HCT116 (cell line): ENCODE data around the gene ADIPOQ. TPM values are rescaled to one million over a fixed set of nuclear protein-coding genes. Genes with fewer than 3 reads are reported as not detected.
"Not testable (repeated sequence)": the region's sequence is repeated elsewhere in the genome, so short reads cannot be mapped to it uniquely, and the experiment has no call there.

ENCODE experiments used
- ATAC-seq: fragments of 200-7000 bp; cut with Tn5 transposase; 2 replicates; pipeline ENCODE4 v1.9.1; 2020; ENCODE audit warnings: mild to moderate bottlenecking, moderate library complexity
- BruUV-seq: library from RNA; stranded (reverse); fragments of 400-500 nt; replicated peaks from 2 replicates; lab custom pipeline; 2021; lab: Mats Ljungman, UMichigan
- CTCF ChIA-PET: fragments of 300-600 bp; sonication (Branson Sonifier 250); formaldehyde crosslinking; loops from one replicate; lab custom pipeline; 2021; ENCODE audit warnings: antibody characterized with exemption; lab: Charles Lee
- POLR2A ChIA-PET: fragments of 300-600, 350-600 bp; sonication (Branson Sonifier 250); formaldehyde crosslinking; loops from one replicate; lab custom pipeline; 2021; ENCODE audit warnings: antibody characterized with exemption; lab: Charles Lee
- RAD21 ChIA-PET, 2 experiments: fragments of 300-600 bp; sonication (Branson Sonifier 250); formaldehyde crosslinking; loops; one replicate each; lab custom pipeline; 2023; ENCODE audit warnings: low total read pairs in 2 of 2; ENCODE audit not compliant: uncharacterized antibody in 2 of 2, unreplicated experiment in 2 of 2, low non-redundant PET in 1 of 2; lab: Charles Lee
- DNase-seq: peaks from one replicate; pipeline ENCODE4 v3.0.0-alpha.2; 2010; ENCODE audit warnings: low read depth, low spot score
- H2AFZ ChIP-seq: fragments of 200-600 bp; shearing (Covaris generic), sonication (generic); 2 replicates; pipeline ENCODE4 v1.6.1; 2017; ENCODE audit warnings: low read depth, mixed run types, mixed read lengths, antibody characterized with exemption, low read length; ENCODE audit not compliant: poor library complexity, severe bottlenecking
- H3K27ac ChIP-seq: 2 replicates; pipeline ENCODE4 v1.5.1; 2012; ENCODE audit warnings: low read depth, low read length
- H3K27me3 ChIP-seq: fragments of 200-600 bp; sonication (generic); 2 replicates; pipeline ENCODE4 v1.6.1; 2016; ENCODE audit warnings: mixed run types, low read length, mixed read lengths; ENCODE audit not compliant: insufficient read depth
- H3K36me3 ChIP-seq, 2 experiments: fragments of 200-500 bp in 1 of 2; fragments of 200-600 bp in 1 of 2; sonication (Bioruptor generic) in 1 of 2; sonication (generic) in 1 of 2; 2 replicates each; pipeline versions ENCODE4 v1.5.1 to v1.6.1; 2014 to 2016; ENCODE audit warnings: low read length in 2 of 2, inconsistent platforms in 1 of 2, mixed read lengths in 1 of 2, mixed run types in 1 of 2; ENCODE audit not compliant: insufficient read depth in 2 of 2, control insufficient read depth in 1 of 2
- H3K4me1 ChIP-seq, 2 experiments: fragments of 200-600 bp in 1 of 2; sonication (generic) in 1 of 2; 2 replicates each; pipeline versions ENCODE4 v1.5.1 to v1.6.1; 2012 to 2017; ENCODE audit warnings: low read length in 2 of 2, inconsistent platforms in 1 of 2, mild to moderate bottlenecking in 1 of 2, mixed read lengths in 1 of 2, mixed run types in 1 of 2, moderate library complexity in 1 of 2; ENCODE audit not compliant: insufficient read depth in 2 of 2, control insufficient read depth in 1 of 2
- H3K4me2 ChIP-seq: fragments of 200-600 bp; sonication (generic); 2 replicates; pipeline ENCODE4 v1.6.1; 2017; ENCODE audit warnings: mixed run types, low read length, mixed read lengths
- H3K4me3 ChIP-seq, 2 experiments: fragments of 200-600 bp in 1 of 2; sonication (generic) in 1 of 2; replicated peaks in 1 of 2; 2 replicates each; pipeline ENCODE4 v1.5.1; 2011 to 2016; ENCODE audit warnings: low read length in 2 of 2, control low read depth in 1 of 2, low read depth in 1 of 2, mild to moderate bottlenecking in 1 of 2, mixed read lengths in 1 of 2, mixed run types in 1 of 2
- H3K79me2 ChIP-seq: fragments of 200-600 bp; sonication (generic); 2 replicates; pipeline ENCODE4 v1.6.1; 2017; ENCODE audit warnings: mild to moderate bottlenecking, mixed run types, low read length, moderate library complexity, mixed read lengths; ENCODE audit not compliant: insufficient read depth
- H3K9ac ChIP-seq: fragments of 200-600 bp; sonication (generic); 2 replicates; pipeline ENCODE4 v1.6.1; 2016; ENCODE audit warnings: low read length, mixed read lengths
- H3K9me2 ChIP-seq: fragments of 200-600 bp; sonication (generic), shearing (Covaris generic); 2 replicates; pipeline ENCODE4 v1.6.1; 2017; ENCODE audit warnings: mixed run types, mild to moderate bottlenecking, moderate library complexity; ENCODE audit not compliant: insufficient read depth
- H3K9me3 ChIP-seq, 2 experiments: fragments of 200-500 bp in 1 of 2; fragments of 200-600 bp in 1 of 2; sonication (Bioruptor generic) in 1 of 2; sonication (generic) in 1 of 2; 2 replicates each; pipeline ENCODE4 v1.6.1; 2014 to 2017; ENCODE audit warnings: low read length in 2 of 2, mixed read lengths in 2 of 2, inconsistent platforms in 1 of 2, low read depth in 1 of 2, mild to moderate bottlenecking in 1 of 2, mixed run types in 1 of 2, moderate library complexity in 1 of 2; ENCODE audit not compliant: control insufficient read depth in 1 of 2, insufficient read depth in 1 of 2
- H4K20me1 ChIP-seq: fragments of 200-600 bp; sonication (generic), shearing (Covaris generic); 2 replicates; pipeline ENCODE4 v1.6.1; 2017; ENCODE audit warnings: mixed run types, mild to moderate bottlenecking, moderate library complexity; ENCODE audit not compliant: insufficient read depth
- EGR1 ChIP-seq: IDR thresholded peaks from 2 replicates; pipeline ENCODE4 v1.6.1; 2012; ENCODE audit warnings: low read depth
- ELF1 ChIP-seq: IDR thresholded peaks from 2 replicates; pipeline ENCODE4 v1.6.1; 2012; ENCODE audit warnings: low read depth, borderline replicate concordance
- EZH2 ChIP-seq: fragments of 200-600 bp; sonication (generic); IDR thresholded peaks from 2 replicates; pipeline ENCODE4 v1.6.1; 2017; ENCODE audit warnings: antibody characterized with exemption, mixed run types
- FOSL1 ChIP-seq: IDR thresholded peaks from 2 replicates; pipeline ENCODE4 v1.6.1; 2012; ENCODE audit warnings: low read depth
- JUND ChIP-seq: IDR thresholded peaks from 2 replicates; pipeline ENCODE4 v1.6.1; 2012
- RAD21 ChIP-seq: IDR thresholded peaks from 2 replicates; pipeline ENCODE4 v1.6.1; 2012; ENCODE audit warnings: low read depth, mild to moderate bottlenecking
- TCF7L2 ChIP-seq: IDR thresholded peaks from 2 replicates; pipeline ENCODE4 v1.7.0; 2011; ENCODE audit warnings: borderline replicate concordance, inconsistent platforms; ENCODE audit not compliant: insufficient read depth, insufficient read length; ENCODE audit errors: extremely low read depth
- intact Hi-C: fragments of 100-400 bp; cut with micrococcal nuclease; formaldehyde crosslinking; loops from 2 replicates; pipeline ENCODE4 v1.10.0; 2022
- total RNA-seq: library from RNA; stranded (reverse); gene quantifications from one replicate; pipeline ENCODE4 v1.2.1, GENCODE V29; 2021; ENCODE audit not compliant: unreplicated experiment
- TF ChIP-seq, protein P1 (sequence below): IDR thresholded peaks from 2 replicates; pipeline ENCODE4 v1.6.1; 2012; ENCODE audit warnings: low read depth

ADIPOQ gene
- total RNA-seq, 1 experiment from 2014 or later = not detected

DNA sequence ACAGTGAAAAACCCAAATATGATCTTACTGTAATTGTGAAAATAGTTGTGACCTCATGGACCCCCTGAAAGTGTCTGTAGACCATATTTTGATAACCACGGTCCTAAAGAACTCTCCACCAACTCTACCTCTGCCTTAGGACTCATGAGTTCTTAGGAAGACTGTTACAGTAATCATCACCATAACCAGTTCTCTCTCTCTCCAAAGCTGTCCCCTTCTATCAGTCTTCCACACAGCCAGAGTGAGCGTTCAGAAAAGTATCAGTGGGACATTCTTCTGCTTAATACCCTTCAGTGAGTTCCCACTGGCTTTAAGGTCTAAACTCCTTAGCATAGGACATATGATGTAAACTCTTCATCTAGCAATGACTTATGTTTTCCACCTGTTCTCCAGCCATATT lies 60.2 kb downstream of the ADIPOQ start:
- no peaks in the 10 kb centered on the region for H3K27me3 ChIP-seq
- no peaks in the 10 kb centered on the region for H3K9me3 ChIP-seq
- H3K4me2 ChIP-seq = no peak overlapping the region
- H3K79me2 ChIP-seq = no peaks in the 10 kb centered on the region
- TF ChIP-seq JUND (no peak), TCF7L2 (no peak), EZH2 (no peak), RAD21 (no peak), EGR1 (no peak), ELF1 (no peak), FOSL1 (no peak)
- TF ChIP-seq, protein P1, sequence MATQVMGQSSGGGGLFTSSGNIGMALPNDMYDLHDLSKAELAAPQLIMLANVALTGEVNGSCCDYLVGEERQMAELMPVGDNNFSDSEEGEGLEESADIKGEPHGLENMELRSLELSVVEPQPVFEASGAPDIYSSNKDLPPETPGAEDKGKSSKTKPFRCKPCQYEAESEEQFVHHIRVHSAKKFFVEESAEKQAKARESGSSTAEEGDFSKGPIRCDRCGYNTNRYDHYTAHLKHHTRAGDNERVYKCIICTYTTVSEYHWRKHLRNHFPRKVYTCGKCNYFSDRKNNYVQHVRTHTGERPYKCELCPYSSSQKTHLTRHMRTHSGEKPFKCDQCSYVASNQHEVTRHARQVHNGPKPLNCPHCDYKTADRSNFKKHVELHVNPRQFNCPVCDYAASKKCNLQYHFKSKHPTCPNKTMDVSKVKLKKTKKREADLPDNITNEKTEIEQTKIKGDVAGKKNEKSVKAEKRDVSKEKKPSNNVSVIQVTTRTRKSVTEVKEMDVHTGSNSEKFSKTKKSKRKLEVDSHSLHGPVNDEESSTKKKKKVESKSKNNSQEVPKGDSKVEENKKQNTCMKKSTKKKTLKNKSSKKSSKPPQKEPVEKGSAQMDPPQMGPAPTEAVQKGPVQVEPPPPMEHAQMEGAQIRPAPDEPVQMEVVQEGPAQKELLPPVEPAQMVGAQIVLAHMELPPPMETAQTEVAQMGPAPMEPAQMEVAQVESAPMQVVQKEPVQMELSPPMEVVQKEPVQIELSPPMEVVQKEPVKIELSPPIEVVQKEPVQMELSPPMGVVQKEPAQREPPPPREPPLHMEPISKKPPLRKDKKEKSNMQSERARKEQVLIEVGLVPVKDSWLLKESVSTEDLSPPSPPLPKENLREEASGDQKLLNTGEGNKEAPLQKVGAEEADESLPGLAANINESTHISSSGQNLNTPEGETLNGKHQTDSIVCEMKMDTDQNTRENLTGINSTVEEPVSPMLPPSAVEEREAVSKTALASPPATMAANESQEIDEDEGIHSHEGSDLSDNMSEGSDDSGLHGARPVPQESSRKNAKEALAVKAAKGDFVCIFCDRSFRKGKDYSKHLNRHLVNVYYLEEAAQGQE = no peak
- no peak for DNase-seq
- ChIA-PET RAD21 (no interaction called here), POLR2A (no interaction called here), CTCF (no interaction called here)
- intact Hi-C loops = no loop called here
- no peak for ATAC-seq
- no peaks in the 10 kb centered on the region for H3K9me2 ChIP-seq
- H4K20me1 ChIP-seq = no peaks in the 10 kb centered on the region
- no peak overlapping the region for H2AFZ ChIP-seq
- no peak overlapping the region for H3K9ac ChIP-seq
- no TSS peak for BruUV-seq
- H3K27ac ChIP-seq = no peak overlapping the region
- H3K4me3 ChIP-seq = no peak overlapping the region
- H3K36me3 ChIP-seq = no peaks in the 10 kb centered on the region
- no peaks in the 10 kb centered on the region; a peak in 1 of 4 replicates for H3K4me1 ChIP-seq

DNA sequence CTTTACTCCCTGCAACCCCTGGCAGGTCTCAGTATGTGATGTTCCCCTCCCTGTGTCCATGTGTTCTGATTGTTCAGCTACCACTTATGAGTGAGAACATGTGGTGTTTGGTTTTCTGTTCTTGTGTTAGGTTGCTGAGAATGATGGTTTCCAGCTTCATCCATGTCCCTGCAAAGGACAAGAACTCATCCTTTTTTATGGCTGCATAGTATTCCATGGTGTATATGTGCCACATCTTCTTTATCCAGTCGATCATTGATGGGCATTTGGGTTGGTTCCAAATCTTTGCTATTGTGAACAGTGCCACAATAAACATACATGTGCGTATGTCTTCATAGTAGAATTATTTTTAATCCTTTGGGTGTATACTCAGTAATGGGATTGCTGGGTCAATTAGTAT lies 61.2 kb downstream of the ADIPOQ start:
- H3K27ac ChIP-seq, H3K4me2 ChIP-seq, H3K4me3 ChIP-seq, H3K36me3 ChIP-seq, DNase-seq, H4K20me1 ChIP-seq, H3K4me1 ChIP-seq, RAD21 ChIA-PET, POLR2A ChIA-PET, H3K9me3 ChIP-seq, H2AFZ ChIP-seq, H3K9me2 ChIP-seq, H3K27me3 ChIP-seq, BruUV-seq, ATAC-seq, H3K9ac ChIP-seq, intact Hi-C loops, CTCF ChIA-PET, H3K79me2 ChIP-seq: not testable (repeated sequence)

- H3K27ac ChIP-seq, H3K27me3 ChIP-seq, H3K9ac ChIP-seq, POLR2A ChIA-PET, H3K4me3 ChIP-seq, H4K20me1 ChIP-seq, CTCF ChIA-PET, H3K4me2 ChIP-seq, H3K4me1 ChIP-seq, BruUV-seq, H2AFZ ChIP-seq, H3K9me2 ChIP-seq, H3K9me3 ChIP-seq, DNase-seq, RAD21 ChIA-PET, H3K36me3 ChIP-seq, ATAC-seq, intact Hi-C loops, H3K79me2 ChIP-seq: not testable (repeated sequence)
These were observed 64.6 kb downstream of the ADIPOQ start for GRCh38 chr3:186907075-186907474.
